Thyroid gland (tissue), 4 donors: ENCODE results near the gene STK36.

ENCODE experiments used
- POLR2A ChIP-seq, 2 donors: fragments of 450-650 bp; IDR thresholded peaks; one replicate each; pipeline ENCODE4 v1.6.1; 2017; ENCODE audit warnings: antibody characterized with exemption in 2 of 2, mild to moderate bottlenecking in 2 of 2, moderate library complexity in 1 of 2
- TF ChIP-seq, protein P1 (sequence below), 6 experiments: fragments of 200-600 bp in 3 of 6; fragments of 450-650 bp in 3 of 6; sonication (generic) in 3 of 6; IDR thresholded peaks; one replicate each; pipeline ENCODE4 v1.5.1; 2016 to 2019; ENCODE audit warnings: antibody characterized with exemption in 6 of 6, mild to moderate bottlenecking in 2 of 6, inconsistent platforms in 1 of 6, moderate library complexity in 1 of 6

GRCh38 chr2:218717262-218717661 is 45.4 kb downstream of the STK36 start:
- TF ChIP-seq, protein P1, sequence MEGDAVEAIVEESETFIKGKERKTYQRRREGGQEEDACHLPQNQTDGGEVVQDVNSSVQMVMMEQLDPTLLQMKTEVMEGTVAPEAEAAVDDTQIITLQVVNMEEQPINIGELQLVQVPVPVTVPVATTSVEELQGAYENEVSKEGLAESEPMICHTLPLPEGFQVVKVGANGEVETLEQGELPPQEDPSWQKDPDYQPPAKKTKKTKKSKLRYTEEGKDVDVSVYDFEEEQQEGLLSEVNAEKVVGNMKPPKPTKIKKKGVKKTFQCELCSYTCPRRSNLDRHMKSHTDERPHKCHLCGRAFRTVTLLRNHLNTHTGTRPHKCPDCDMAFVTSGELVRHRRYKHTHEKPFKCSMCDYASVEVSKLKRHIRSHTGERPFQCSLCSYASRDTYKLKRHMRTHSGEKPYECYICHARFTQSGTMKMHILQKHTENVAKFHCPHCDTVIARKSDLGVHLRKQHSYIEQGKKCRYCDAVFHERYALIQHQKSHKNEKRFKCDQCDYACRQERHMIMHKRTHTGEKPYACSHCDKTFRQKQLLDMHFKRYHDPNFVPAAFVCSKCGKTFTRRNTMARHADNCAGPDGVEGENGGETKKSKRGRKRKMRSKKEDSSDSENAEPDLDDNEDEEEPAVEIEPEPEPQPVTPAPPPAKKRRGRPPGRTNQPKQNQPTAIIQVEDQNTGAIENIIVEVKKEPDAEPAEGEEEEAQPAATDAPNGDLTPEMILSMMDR (IDR thresholded peaks at IDR 0.05), result no peak
- no peak for TF ChIP-seq POLR2A (IDR thresholded peaks at IDR 0.05)
